ENCODE results near the gene BSN.

DNA sequence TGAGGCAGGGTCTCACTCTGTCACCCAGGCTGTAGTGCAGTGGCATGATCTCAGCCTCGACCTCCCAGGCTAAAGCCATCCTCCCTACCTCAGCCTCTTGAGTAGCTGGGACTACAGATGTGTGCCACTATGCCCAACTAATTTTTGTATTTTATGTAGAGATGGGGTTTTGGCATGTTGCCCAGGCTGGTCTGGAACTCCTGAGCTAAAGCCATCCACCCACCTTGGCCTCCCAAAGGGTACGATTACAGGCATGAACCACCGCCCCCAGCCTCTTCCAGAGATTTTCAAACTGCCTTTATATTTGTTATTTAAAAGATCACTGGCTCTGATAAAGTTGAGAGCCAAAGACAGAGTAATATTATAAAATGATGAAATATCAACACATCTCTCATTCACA lies 37.3 kb downstream of the BSN start:
- TF ChIP-seq, protein P1, sequence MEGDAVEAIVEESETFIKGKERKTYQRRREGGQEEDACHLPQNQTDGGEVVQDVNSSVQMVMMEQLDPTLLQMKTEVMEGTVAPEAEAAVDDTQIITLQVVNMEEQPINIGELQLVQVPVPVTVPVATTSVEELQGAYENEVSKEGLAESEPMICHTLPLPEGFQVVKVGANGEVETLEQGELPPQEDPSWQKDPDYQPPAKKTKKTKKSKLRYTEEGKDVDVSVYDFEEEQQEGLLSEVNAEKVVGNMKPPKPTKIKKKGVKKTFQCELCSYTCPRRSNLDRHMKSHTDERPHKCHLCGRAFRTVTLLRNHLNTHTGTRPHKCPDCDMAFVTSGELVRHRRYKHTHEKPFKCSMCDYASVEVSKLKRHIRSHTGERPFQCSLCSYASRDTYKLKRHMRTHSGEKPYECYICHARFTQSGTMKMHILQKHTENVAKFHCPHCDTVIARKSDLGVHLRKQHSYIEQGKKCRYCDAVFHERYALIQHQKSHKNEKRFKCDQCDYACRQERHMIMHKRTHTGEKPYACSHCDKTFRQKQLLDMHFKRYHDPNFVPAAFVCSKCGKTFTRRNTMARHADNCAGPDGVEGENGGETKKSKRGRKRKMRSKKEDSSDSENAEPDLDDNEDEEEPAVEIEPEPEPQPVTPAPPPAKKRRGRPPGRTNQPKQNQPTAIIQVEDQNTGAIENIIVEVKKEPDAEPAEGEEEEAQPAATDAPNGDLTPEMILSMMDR (conservative IDR thresholded peaks at IDR 0.05; ENCODE audit: low read depth in 2 of 2) = no peak
- TF ChIP-seq REST (IDR thresholded peaks at IDR 0.05; ENCODE audit: unreplicated experiment) (no peak), CREB1 (CRISPR knock-in tag; IDR thresholded peaks at IDR 0.05; ENCODE audit: low read depth) (no peak), EZH2phosphoT487 (IDR thresholded peaks at IDR 0.05; ENCODE audit: unreplicated experiment) (no peak), EZH2 (IDR thresholded peaks at IDR 0.05; ENCODE audit: low read depth, unreplicated experiment) (no peak), POLR2AphosphoS5 (IDR thresholded peaks at IDR 0.05; ENCODE audit: low read depth) (no peak), STAT1 (IDR thresholded peaks at IDR 0.05; ENCODE audit: unreplicated experiment) (no peak)
- TF ChIP-seq, protein P2, sequence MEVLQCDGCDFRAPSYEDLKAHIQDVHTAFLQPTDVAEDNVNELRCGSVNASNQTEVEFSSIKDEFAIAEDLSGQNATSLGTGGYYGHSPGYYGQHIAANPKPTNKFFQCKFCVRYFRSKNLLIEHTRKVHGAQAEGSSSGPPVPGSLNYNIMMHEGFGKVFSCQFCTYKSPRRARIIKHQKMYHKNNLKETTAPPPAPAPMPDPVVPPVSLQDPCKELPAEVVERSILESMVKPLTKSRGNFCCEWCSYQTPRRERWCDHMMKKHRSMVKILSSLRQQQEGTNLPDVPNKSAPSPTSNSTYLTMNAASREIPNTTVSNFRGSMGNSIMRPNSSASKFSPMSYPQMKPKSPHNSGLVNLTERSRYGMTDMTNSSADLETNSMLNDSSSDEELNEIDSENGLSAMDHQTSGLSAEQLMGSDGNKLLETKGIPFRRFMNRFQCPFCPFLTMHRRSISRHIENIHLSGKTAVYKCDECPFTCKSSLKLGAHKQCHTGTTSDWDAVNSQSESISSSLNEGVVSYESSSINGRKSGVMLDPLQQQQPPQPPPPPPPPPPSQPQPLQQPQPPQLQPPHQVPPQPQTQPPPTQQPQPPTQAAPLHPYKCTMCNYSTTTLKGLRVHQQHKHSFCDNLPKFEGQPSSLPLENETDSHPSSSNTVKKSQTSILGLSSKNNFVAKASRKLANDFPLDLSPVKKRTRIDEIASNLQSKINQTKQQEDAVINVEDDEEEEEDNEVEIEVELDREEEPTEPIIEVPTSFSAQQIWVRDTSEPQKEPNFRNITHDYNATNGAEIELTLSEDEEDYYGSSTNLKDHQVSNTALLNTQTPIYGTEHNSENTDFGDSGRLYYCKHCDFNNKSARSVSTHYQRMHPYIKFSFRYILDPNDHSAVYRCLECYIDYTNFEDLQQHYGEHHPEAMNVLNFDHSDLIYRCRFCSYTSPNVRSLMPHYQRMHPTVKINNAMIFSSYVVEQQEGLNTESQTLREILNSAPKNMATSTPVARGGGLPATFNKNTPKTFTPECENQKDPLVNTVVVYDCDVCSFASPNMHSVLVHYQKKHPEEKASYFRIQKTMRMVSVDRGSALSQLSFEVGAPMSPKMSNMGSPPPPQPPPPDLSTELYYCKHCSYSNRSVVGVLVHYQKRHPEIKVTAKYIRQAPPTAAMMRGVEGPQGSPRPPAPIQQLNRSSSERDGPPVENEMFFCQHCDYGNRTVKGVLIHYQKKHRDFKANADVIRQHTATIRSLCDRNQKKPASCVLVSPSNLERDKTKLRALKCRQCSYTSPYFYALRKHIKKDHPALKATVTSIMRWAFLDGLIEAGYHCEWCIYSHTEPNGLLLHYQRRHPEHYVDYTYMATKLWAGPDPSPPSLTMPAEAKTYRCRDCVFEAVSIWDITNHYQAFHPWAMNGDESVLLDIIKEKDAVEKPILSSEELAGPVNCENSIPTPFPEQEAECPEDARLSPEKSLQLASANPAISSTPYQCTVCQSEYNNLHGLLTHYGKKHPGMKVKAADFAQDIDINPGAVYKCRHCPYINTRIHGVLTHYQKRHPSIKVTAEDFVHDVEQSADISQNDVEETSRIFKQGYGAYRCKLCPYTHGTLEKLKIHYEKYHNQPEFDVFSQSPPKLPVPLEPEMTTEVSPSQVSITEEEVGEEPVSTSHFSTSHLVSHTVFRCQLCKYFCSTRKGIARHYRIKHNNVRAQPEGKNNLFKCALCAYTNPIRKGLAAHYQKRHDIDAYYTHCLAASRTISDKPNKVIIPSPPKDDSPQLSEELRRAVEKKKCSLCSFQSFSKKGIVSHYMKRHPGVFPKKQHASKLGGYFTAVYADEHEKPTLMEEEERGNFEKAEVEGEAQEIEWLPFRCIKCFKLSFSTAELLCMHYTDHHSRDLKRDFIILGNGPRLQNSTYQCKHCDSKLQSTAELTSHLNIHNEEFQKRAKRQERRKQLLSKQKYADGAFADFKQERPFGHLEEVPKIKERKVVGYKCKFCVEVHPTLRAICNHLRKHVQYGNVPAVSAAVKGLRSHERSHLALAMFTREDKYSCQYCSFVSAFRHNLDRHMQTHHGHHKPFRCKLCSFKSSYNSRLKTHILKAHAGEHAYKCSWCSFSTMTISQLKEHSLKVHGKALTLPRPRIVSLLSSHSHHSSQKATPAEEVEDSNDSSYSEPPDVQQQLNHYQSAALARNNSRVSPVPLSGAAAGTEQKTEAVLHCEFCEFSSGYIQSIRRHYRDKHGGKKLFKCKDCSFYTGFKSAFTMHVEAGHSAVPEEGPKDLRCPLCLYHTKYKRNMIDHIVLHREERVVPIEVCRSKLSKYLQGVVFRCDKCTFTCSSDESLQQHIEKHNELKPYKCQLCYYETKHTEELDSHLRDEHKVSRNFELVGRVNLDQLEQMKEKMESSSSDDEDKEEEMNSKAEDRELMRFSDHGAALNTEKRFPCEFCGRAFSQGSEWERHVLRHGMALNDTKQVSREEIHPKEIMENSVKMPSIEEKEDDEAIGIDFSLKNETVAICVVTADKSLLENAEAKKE (CRISPR knock-in tag; IDR thresholded peaks at IDR 0.05) = no peak
